Measurements from ENCODE around the gene TNRC18. TPM values are rescaled to one million over a fixed set of nuclear protein-coding genes. Genes with fewer than 3 reads are reported as not detected.

Gene TNRC18
- total and polyA plus RNA-seq, 9 of the 15 experiments (the other 6 are each of a cell fraction or from before 2014, with no cell fraction given): 0.03 to 43.2 (median 18.0) TPM

GRCh38 chr7:5296611-5297226 is 126.9 kb downstream of the TNRC18 start (continued):
- peak; percentile 71 for TF ChIP-seq MGA (IDR thresholded peaks at IDR 0.05)
- TF ChIP-seq ZFP1 (CRISPR knock-in tag; IDR thresholded peaks at IDR 0.05): no peak
- no peak for TF ChIP-seq NFE2 (IDR thresholded peaks at IDR 0.05; ENCODE audit: low read depth)
- TF ChIP-seq ELF4 (CRISPR knock-in tag; IDR thresholded peaks at IDR 0.05): no peak
- TF ChIP-seq CXXC5 (CRISPR knock-in tag; IDR thresholded peaks at IDR 0.05): peak; percentile 56
- no peak for TF ChIP-seq SMC3 (conservative IDR thresholded peaks at IDR 0.05; ENCODE audit: insufficient read depth, low read depth, low read length)
- TF ChIP-seq EWSR1 (IDR thresholded peaks at IDR 0.05; ENCODE audit: borderline replicate concordance, low read depth, partially characterized antibody): no peak
- peak; percentile 38 for TF ChIP-seq RBBP5 (IDR thresholded peaks at IDR 0.05; ENCODE audit: borderline replicate concordance, insufficient read depth, low read length, poor library complexity, severe bottlenecking)
- TF ChIP-seq CEBPZ (IDR thresholded peaks at IDR 0.05; ENCODE audit: borderline replicate concordance, low read depth, low read length): no peak
- TF ChIP-seq L3MBTL2 (IDR thresholded peaks at IDR 0.05): peak; percentile 70; the same call in 1 of the 2 replicates
- no peak for TF ChIP-seq MYC (IDR thresholded peaks at IDR 0.05; ENCODE audit: low read depth, low read length)
- no peak for TF ChIP-seq MYC (CRISPR knock-in tag; IDR thresholded peaks at IDR 0.05; ENCODE audit: borderline replicate concordance, low read depth)
- TF ChIP-seq POLR2B (IDR thresholded peaks at IDR 0.05; ENCODE audit: low read depth, partially characterized antibody): no peak
- no peak for TF ChIP-seq MECOM (CRISPR knock-in tag; IDR thresholded peaks at IDR 0.05)
